Stimulated activated CD4-positive, alpha-beta T cell treated with anti-CD3 and anti-CD28 coated beads, Interleukin-15, amount 100 ng/mL, for 24 hours (primary cell): Measurements from ENCODE around the gene IFT122.

Source experiments
- DNase-seq: peaks from one replicate; pipeline ENCODE4 v3.0.0-alpha.2; 2020

IFT122 gene

GRCh38 chr3:129440618-129441190 lies 680 bp downstream of the IFT122 start:
- DNase-seq, result no peak

- peak; percentile 21 for DNase-seq
Measured at GRCh38 chr3:129441215-129441614, 1.2 kb downstream of the IFT122 start.

GRCh38 chr3:129441782-129442181 lies 1.8 kb downstream of the IFT122 start:
- DNase-seq, result no peak

GRCh38 chr3:129442486-129442885 lies 2.5 kb downstream of the IFT122 start:
- no peak for DNase-seq

GRCh38 chr3:129442947-129443346 lies 2.9 kb downstream of the IFT122 start:
- no peak for DNase-seq

GRCh38 chr3:129445471-129445870 lies 5.4 kb downstream of the IFT122 start:
- DNase-seq, result no peak

GRCh38 chr3:129446926-129447325 lies 6.9 kb downstream of the IFT122 start:
- no peak for DNase-seq

- DNase-seq, result no peak
Measured at GRCh38 chr3:129448186-129448895, 8.3 kb downstream of the IFT122 start.

GRCh38 chr3:129449279-129450115 lies 9.5 kb downstream of the IFT122 start:
- DNase-seq, result no peak

GRCh38 chr3:129453732-129454131 lies 13.7 kb downstream of the IFT122 start:
- DNase-seq, result no peak

- DNase-seq, result no peak
Measured at GRCh38 chr3:129460155-129460554, 20.1 kb downstream of the IFT122 start.

GRCh38 chr3:129460572-129460971 lies 20.5 kb downstream of the IFT122 start:
- no peak for DNase-seq

GRCh38 chr3:129461022-129461421 lies 21.0 kb downstream of the IFT122 start:
- no peak for DNase-seq

GRCh38 chr3:129461461-129462146 lies 21.6 kb downstream of the IFT122 start:
- no peak for DNase-seq

GRCh38 chr3:129462361-129462968 lies 22.4 kb downstream of the IFT122 start:
- no peak for DNase-seq

GRCh38 chr3:129463094-129463493 lies 23.1 kb downstream of the IFT122 start:
- no peak for DNase-seq

- DNase-seq, result no peak
Measured at GRCh38 chr3:129463716-129464115, 23.7 kb downstream of the IFT122 start.

GRCh38 chr3:129467932-129468331 lies 27.9 kb downstream of the IFT122 start:
- DNase-seq, result no peak

- DNase-seq, result no peak
Measured at GRCh38 chr3:129469026-129469425, 29.0 kb downstream of the IFT122 start.

GRCh38 chr3:129470861-129471260 lies 30.8 kb downstream of the IFT122 start:
- no peak for DNase-seq

GRCh38 chr3:129473067-129473768 lies 33.2 kb downstream of the IFT122 start:
- no peak for DNase-seq

GRCh38 chr3:129473769-129474152 lies 33.7 kb downstream of the IFT122 start:
- no peak for DNase-seq
